ENCODE data around the gene CGB1. TPM values are rescaled to one million over a fixed set of nuclear protein-coding genes. Genes with fewer than 3 reads are reported as not detected.

Gene CGB1
- polyA plus RNA-seq, 1 of the 3 experiments (the other 2 are of a cell fraction): not detected

- no peaks in the 10 kb centered on the region for H3K9me3 ChIP-seq
- peaks cover 0 to 15% of the 10 kb centered on the region in 2 experiments for H3K36me3 ChIP-seq (replicated peaks in 1 of 2; ENCODE audit: control insufficient read depth in 1 of 2, insufficient read depth in 2 of 2, low read length in 1 of 2)
- H3K79me2 ChIP-seq (ENCODE audit: insufficient read depth): peaks cover 80% of the 10 kb centered on the region
- POLR2A ChIA-PET: interaction anchor here (0.9 to 1.1 kb wide), 2 partner anchors 9 to 27 kb away, joined by 3 to 5 read pairs; no protein-coding TSS in a partner anchor
- H3K27ac ChIP-seq (ENCODE audit: low read depth in 2 of 2, low read length in 1 of 2): peak overlapping the region; percentile 58 to 82
- H3K4me1 ChIP-seq (ENCODE audit: control insufficient read depth in 1 of 2, insufficient read depth in 2 of 2, low read depth in 1 of 2, low read length in 1 of 2): peaks cover 0 to 17% of the 10 kb centered on the region in 2 experiments; a peak in 1 of 4 replicates
- DNase-seq: peak; percentile 51
- H2AFZ ChIP-seq (ENCODE audit: low read depth): peak overlapping the region; percentile 69
- peak overlapping the region; percentile 74 to 99 for H3K4me3 ChIP-seq (ENCODE audit: low read depth in 2 of 2, low read length in 1 of 2)
- no peaks in the 10 kb centered on the region for H3K9me2 ChIP-seq
- under 1% methylated on average over 17 of the region's 20 CpGs for WGBS (ENCODE audit: low lambda C conversion rate)
- CTCF ChIA-PET: interaction anchor here (0.9 to 6.2 kb wide), 18 partner anchors 10 to 213 kb away, joined by 3 to 54 read pairs (median 10); partner anchors contain the start of gene FTL
- no peaks in the 10 kb centered on the region for H4K20me1 ChIP-seq (ENCODE audit: insufficient read depth)
- peaks cover 8% of the 10 kb centered on the region for H3F3A ChIP-seq (replicated peaks; ENCODE audit: insufficient read depth)
- peak overlapping the region; percentile 100 for H3K4me2 ChIP-seq
- H3K27me3 ChIP-seq (ENCODE audit: insufficient read depth): no peaks in the 10 kb centered on the region
- TF ChIP-seq GABPA (IDR thresholded peaks at IDR 0.05; ENCODE audit: low read depth) (no peak), CTCF (IDR thresholded peaks at IDR 0.05) (no peak; the same call in 1 of the 2 replicates), USF1 (IDR thresholded peaks at IDR 0.05; ENCODE audit: borderline replicate concordance, low read depth) (no peak), MAX (IDR thresholded peaks at IDR 0.05; ENCODE audit: low read depth) (peak; percentile 10; the same call in 1 of the 2 replicates), RCOR1 (IDR thresholded peaks at IDR 0.05; ENCODE audit: low read length) (no peak), CHD2 (IDR thresholded peaks at IDR 0.05; ENCODE audit: low read length, partially characterized antibody) (no peak)
- peak overlapping the region; percentile 96 for H3K9ac ChIP-seq
Measured at GRCh38 chr19:48992581-48993174, 44.0 kb downstream of the CGB1 start.

- Histone ChIP-seq H3K4me1 (ENCODE audit: control insufficient read depth in 1 of 2, insufficient read depth in 2 of 2, low read depth in 1 of 2, low read length in 1 of 2) (peaks cover 0 to 17% of the 10 kb centered on the region in 2 experiments; a peak in 1 of 4 replicates), H3K4me2 (peak overlapping the region; percentile 100), H3K9me2 (no peaks in the 10 kb centered on the region), H3K9me3 (no peaks in the 10 kb centered on the region), H3K4me3 (ENCODE audit: low read depth in 2 of 2, low read length in 1 of 2) (peak overlapping the region; percentile 74 to 99), H3K27ac (ENCODE audit: low read depth in 2 of 2, low read length in 1 of 2) (peak overlapping the region; percentile 58 to 82; a peak in 3 of 4 replicates), H3K79me2 (ENCODE audit: insufficient read depth) (peaks cover 73% of the 10 kb centered on the region), H3F3A (replicated peaks; ENCODE audit: insufficient read depth) (peaks cover 8% of the 10 kb centered on the region), H2AFZ (ENCODE audit: low read depth) (peak overlapping the region; percentile 69; the same call in 1 of the 2 replicates), H4K20me1 (ENCODE audit: insufficient read depth) (no peaks in the 10 kb centered on the region), H3K9ac (peak overlapping the region; percentile 96), H3K36me3 (replicated peaks in 1 of 2; ENCODE audit: control insufficient read depth in 1 of 2, insufficient read depth in 2 of 2, low read length in 1 of 2) (peaks cover 0 to 21% of the 10 kb centered on the region in 2 experiments), H3K27me3 (ENCODE audit: insufficient read depth) (no peaks in the 10 kb centered on the region)
- TF ChIP-seq NRF1 (IDR thresholded peaks at IDR 0.05; ENCODE audit: low read depth, low read length) (peak; percentile 48), POLR2AphosphoS5 (IDR thresholded peaks at IDR 0.05; ENCODE audit: low read depth, low read length) (peak; percentile 47; the same call in 1 of the 2 replicates), ZBTB33 (IDR thresholded peaks at IDR 0.05; ENCODE audit: borderline replicate concordance, low read depth) (no peak), TAF1 (IDR thresholded peaks at IDR 0.05; ENCODE audit: borderline replicate concordance, low read depth, low read length) (peak; percentile 56; the same call in 1 of the 2 replicates)
- peak; percentile 59 for DNase-seq
- POLR2A ChIA-PET: interaction anchor here (0.6 kb wide), 1 partner anchor 253 kb away, joined by 3 read pairs; no protein-coding TSS in a partner anchor
- WGBS (ENCODE audit: low lambda C conversion rate): 38% methylated on average over 6 of the region's 8 CpGs
- CTCF ChIA-PET: interaction anchor here (0.9 to 6.2 kb wide), 9 partner anchors 8 to 204 kb away, joined by 3 to 54 read pairs (median 12); partner anchors contain the start of gene FTL
Measured at GRCh38 chr19:48991873-48992580, 44.7 kb downstream of the CGB1 start.

Data from SK-N-SH (cell line).